SU-DHL-6 (cell line): ENCODE results near the gene SORL1.

Experiments
- EZH2phosphoT487 ChIP-seq: fragments of 200-600 bp; sonication (generic), shearing (Covaris generic); conservative IDR thresholded peaks from 2 replicates; pipeline ENCODE4 v1.6.1; 2018; ENCODE audit warnings: mild to moderate bottlenecking, antibody characterized with exemption, low read length, moderate library complexity, mixed read lengths
- TF ChIP-seq, protein P1 (sequence below): fragments of 200-600 bp; sonication (generic); IDR thresholded peaks from one replicate; pipeline ENCODE4 v1.5.1; 2017; ENCODE audit warnings: antibody characterized with exemption, mild to moderate bottlenecking, low read length, moderate library complexity; ENCODE audit not compliant: insufficient read depth, poor library complexity, severe bottlenecking

DNA sequence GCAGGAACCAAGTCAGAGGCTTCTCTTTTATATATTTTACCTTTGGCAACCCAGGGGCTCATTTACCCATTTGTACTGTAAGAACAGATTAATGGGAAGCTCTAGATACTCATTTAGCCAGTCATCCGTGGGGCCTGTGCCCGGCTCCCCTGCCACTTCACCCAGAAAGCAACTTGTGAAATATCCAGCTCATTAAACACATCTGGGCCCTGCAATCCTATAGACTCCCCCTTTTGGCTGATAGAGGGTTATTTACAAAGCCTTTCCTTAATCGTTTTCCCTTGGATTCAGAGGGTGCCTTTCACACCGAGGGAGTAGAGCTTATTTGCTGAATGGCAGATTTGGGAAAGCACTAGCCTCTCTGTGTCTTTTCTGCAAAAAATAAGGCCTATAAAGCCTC lies 119.4 kb downstream of the SORL1 start:
- TF ChIP-seq, protein P1, sequence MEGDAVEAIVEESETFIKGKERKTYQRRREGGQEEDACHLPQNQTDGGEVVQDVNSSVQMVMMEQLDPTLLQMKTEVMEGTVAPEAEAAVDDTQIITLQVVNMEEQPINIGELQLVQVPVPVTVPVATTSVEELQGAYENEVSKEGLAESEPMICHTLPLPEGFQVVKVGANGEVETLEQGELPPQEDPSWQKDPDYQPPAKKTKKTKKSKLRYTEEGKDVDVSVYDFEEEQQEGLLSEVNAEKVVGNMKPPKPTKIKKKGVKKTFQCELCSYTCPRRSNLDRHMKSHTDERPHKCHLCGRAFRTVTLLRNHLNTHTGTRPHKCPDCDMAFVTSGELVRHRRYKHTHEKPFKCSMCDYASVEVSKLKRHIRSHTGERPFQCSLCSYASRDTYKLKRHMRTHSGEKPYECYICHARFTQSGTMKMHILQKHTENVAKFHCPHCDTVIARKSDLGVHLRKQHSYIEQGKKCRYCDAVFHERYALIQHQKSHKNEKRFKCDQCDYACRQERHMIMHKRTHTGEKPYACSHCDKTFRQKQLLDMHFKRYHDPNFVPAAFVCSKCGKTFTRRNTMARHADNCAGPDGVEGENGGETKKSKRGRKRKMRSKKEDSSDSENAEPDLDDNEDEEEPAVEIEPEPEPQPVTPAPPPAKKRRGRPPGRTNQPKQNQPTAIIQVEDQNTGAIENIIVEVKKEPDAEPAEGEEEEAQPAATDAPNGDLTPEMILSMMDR: no peak
- no peak for TF ChIP-seq EZH2phosphoT487
